HCT116 (cell line): ENCODE data around the gene TXNDC11. TPM values are rescaled to one million over a fixed set of nuclear protein-coding genes. Genes with fewer than 3 reads are reported as not detected.
A peak's percentile ranks its signal among the peaks of the same experiment; 100 is the strongest.

Source experiments
- ATAC-seq: fragments of 200-7000 bp; cut with Tn5 transposase; 2 replicates; pipeline ENCODE4 v1.9.1; 2020; ENCODE audit warnings: mild to moderate bottlenecking, moderate library complexity
- BruUV-seq: library from RNA; stranded (reverse); fragments of 400-500 nt; replicated peaks from 2 replicates; lab custom pipeline; 2021; lab: Mats Ljungman, UMichigan
- CTCF ChIA-PET: fragments of 300-600 bp; sonication (Branson Sonifier 250); formaldehyde crosslinking; loops from one replicate; lab custom pipeline; 2021; ENCODE audit warnings: antibody characterized with exemption; lab: Charles Lee
- POLR2A ChIA-PET: fragments of 300-600, 350-600 bp; sonication (Branson Sonifier 250); formaldehyde crosslinking; loops from one replicate; lab custom pipeline; 2021; ENCODE audit warnings: antibody characterized with exemption; lab: Charles Lee
- RAD21 ChIA-PET, 2 experiments: fragments of 300-600 bp; sonication (Branson Sonifier 250); formaldehyde crosslinking; loops; one replicate each; lab custom pipeline; 2023; ENCODE audit warnings: low total read pairs in 2 of 2; ENCODE audit not compliant: uncharacterized antibody in 2 of 2, unreplicated experiment in 2 of 2, low non-redundant PET in 1 of 2; lab: Charles Lee
- DNase-seq: peaks from one replicate; pipeline ENCODE4 v3.0.0-alpha.2; 2010; ENCODE audit warnings: low read depth, low spot score
- H2AFZ ChIP-seq: fragments of 200-600 bp; shearing (Covaris generic), sonication (generic); 2 replicates; pipeline ENCODE4 v1.6.1; 2017; ENCODE audit warnings: low read depth, mixed run types, mixed read lengths, antibody characterized with exemption, low read length; ENCODE audit not compliant: poor library complexity, severe bottlenecking
- H3K27ac ChIP-seq: 2 replicates; pipeline ENCODE4 v1.5.1; 2012; ENCODE audit warnings: low read depth, low read length
- H3K27me3 ChIP-seq: fragments of 200-600 bp; sonication (generic); 2 replicates; pipeline ENCODE4 v1.6.1; 2016; ENCODE audit warnings: mixed run types, low read length, mixed read lengths; ENCODE audit not compliant: insufficient read depth
- H3K36me3 ChIP-seq, 2 experiments: fragments of 200-500 bp in 1 of 2; fragments of 200-600 bp in 1 of 2; sonication (Bioruptor generic) in 1 of 2; sonication (generic) in 1 of 2; 2 replicates each; pipeline versions ENCODE4 v1.5.1 to v1.6.1; 2014 to 2016; ENCODE audit warnings: low read length in 2 of 2, inconsistent platforms in 1 of 2, mixed read lengths in 1 of 2, mixed run types in 1 of 2; ENCODE audit not compliant: insufficient read depth in 2 of 2, control insufficient read depth in 1 of 2
- H3K4me1 ChIP-seq, 2 experiments: fragments of 200-600 bp in 1 of 2; sonication (generic) in 1 of 2; 2 replicates each; pipeline versions ENCODE4 v1.5.1 to v1.6.1; 2012 to 2017; ENCODE audit warnings: low read length in 2 of 2, inconsistent platforms in 1 of 2, mild to moderate bottlenecking in 1 of 2, mixed read lengths in 1 of 2, mixed run types in 1 of 2, moderate library complexity in 1 of 2; ENCODE audit not compliant: insufficient read depth in 2 of 2, control insufficient read depth in 1 of 2
- H3K4me2 ChIP-seq: fragments of 200-600 bp; sonication (generic); 2 replicates; pipeline ENCODE4 v1.6.1; 2017; ENCODE audit warnings: mixed run types, low read length, mixed read lengths
- H3K4me3 ChIP-seq, 2 experiments: fragments of 200-600 bp in 1 of 2; sonication (generic) in 1 of 2; replicated peaks in 1 of 2; 2 replicates each; pipeline ENCODE4 v1.5.1; 2011 to 2016; ENCODE audit warnings: low read length in 2 of 2, control low read depth in 1 of 2, low read depth in 1 of 2, mild to moderate bottlenecking in 1 of 2, mixed read lengths in 1 of 2, mixed run types in 1 of 2
- H3K79me2 ChIP-seq: fragments of 200-600 bp; sonication (generic); 2 replicates; pipeline ENCODE4 v1.6.1; 2017; ENCODE audit warnings: mild to moderate bottlenecking, mixed run types, low read length, moderate library complexity, mixed read lengths; ENCODE audit not compliant: insufficient read depth
- H3K9ac ChIP-seq: fragments of 200-600 bp; sonication (generic); 2 replicates; pipeline ENCODE4 v1.6.1; 2016; ENCODE audit warnings: low read length, mixed read lengths
- H3K9me2 ChIP-seq: fragments of 200-600 bp; sonication (generic), shearing (Covaris generic); 2 replicates; pipeline ENCODE4 v1.6.1; 2017; ENCODE audit warnings: mixed run types, mild to moderate bottlenecking, moderate library complexity; ENCODE audit not compliant: insufficient read depth
- H3K9me3 ChIP-seq, 2 experiments: fragments of 200-500 bp in 1 of 2; fragments of 200-600 bp in 1 of 2; sonication (Bioruptor generic) in 1 of 2; sonication (generic) in 1 of 2; 2 replicates each; pipeline ENCODE4 v1.6.1; 2014 to 2017; ENCODE audit warnings: low read length in 2 of 2, mixed read lengths in 2 of 2, inconsistent platforms in 1 of 2, low read depth in 1 of 2, mild to moderate bottlenecking in 1 of 2, mixed run types in 1 of 2, moderate library complexity in 1 of 2; ENCODE audit not compliant: control insufficient read depth in 1 of 2, insufficient read depth in 1 of 2
- H4K20me1 ChIP-seq: fragments of 200-600 bp; sonication (generic), shearing (Covaris generic); 2 replicates; pipeline ENCODE4 v1.6.1; 2017; ENCODE audit warnings: mixed run types, mild to moderate bottlenecking, moderate library complexity; ENCODE audit not compliant: insufficient read depth
- ATF3 ChIP-seq: IDR thresholded peaks from 2 replicates; pipeline ENCODE4 v1.6.1; 2012
- CBX3 ChIP-seq: IDR thresholded peaks from 2 replicates; pipeline ENCODE4 v1.6.1; 2012; ENCODE audit warnings: low read depth
- CEBPB ChIP-seq: IDR thresholded peaks from 2 replicates; pipeline ENCODE4 v1.6.1; 2012; ENCODE audit warnings: low read depth
- EGR1 ChIP-seq: IDR thresholded peaks from 2 replicates; pipeline ENCODE4 v1.6.1; 2012; ENCODE audit warnings: low read depth
- ELF1 ChIP-seq: IDR thresholded peaks from 2 replicates; pipeline ENCODE4 v1.6.1; 2012; ENCODE audit warnings: low read depth, borderline replicate concordance
- EZH2phosphoT487 ChIP-seq: fragments of 200-600 bp; IDR thresholded peaks from 2 replicates; pipeline ENCODE4 v1.6.1; 2018; ENCODE audit warnings: antibody characterized with exemption, borderline replicate concordance
- MAX ChIP-seq: IDR thresholded peaks from 2 replicates; pipeline ENCODE4 v1.6.1; 2012
- POLR2AphosphoS5 ChIP-seq: IDR thresholded peaks from 2 replicates; pipeline ENCODE4 v1.6.1; 2011; ENCODE audit warnings: mild to moderate bottlenecking, low read depth, low read length, moderate library complexity
- RAD21 ChIP-seq: IDR thresholded peaks from 2 replicates; pipeline ENCODE4 v1.6.1; 2012; ENCODE audit warnings: low read depth, mild to moderate bottlenecking
- SIN3A ChIP-seq: IDR thresholded peaks from 2 replicates; pipeline ENCODE4 v1.6.1; 2012; ENCODE audit warnings: low read depth
- SP1 ChIP-seq: IDR thresholded peaks from 2 replicates; pipeline ENCODE4 v1.6.1; 2012; ENCODE audit warnings: low read depth
- TCF7L2 ChIP-seq: IDR thresholded peaks from 2 replicates; pipeline ENCODE4 v1.7.0; 2011; ENCODE audit warnings: borderline replicate concordance, inconsistent platforms; ENCODE audit not compliant: insufficient read depth, insufficient read length; ENCODE audit errors: extremely low read depth
- YY1 ChIP-seq: IDR thresholded peaks from 2 replicates; pipeline ENCODE4 v1.6.1; 2011; ENCODE audit warnings: low read length, low read depth, moderate library complexity, mild to moderate bottlenecking; ENCODE audit not compliant: insufficient replicate concordance; ENCODE audit errors: extremely low read depth
- ZFX ChIP-seq: fragments of 450-650 bp; IDR thresholded peaks from 2 replicates; pipeline ENCODE4 v1.6.1; 2017
- intact Hi-C: fragments of 100-400 bp; cut with micrococcal nuclease; formaldehyde crosslinking; loops from 2 replicates; pipeline ENCODE4 v1.10.0; 2022
- total RNA-seq: library from RNA; stranded (reverse); gene quantifications from one replicate; pipeline ENCODE4 v1.2.1, GENCODE V29; 2021; ENCODE audit not compliant: unreplicated experiment

The TXNDC11 gene
- total RNA-seq, 1 experiment from 2014 or later = 26.8 TPM

DNA sequence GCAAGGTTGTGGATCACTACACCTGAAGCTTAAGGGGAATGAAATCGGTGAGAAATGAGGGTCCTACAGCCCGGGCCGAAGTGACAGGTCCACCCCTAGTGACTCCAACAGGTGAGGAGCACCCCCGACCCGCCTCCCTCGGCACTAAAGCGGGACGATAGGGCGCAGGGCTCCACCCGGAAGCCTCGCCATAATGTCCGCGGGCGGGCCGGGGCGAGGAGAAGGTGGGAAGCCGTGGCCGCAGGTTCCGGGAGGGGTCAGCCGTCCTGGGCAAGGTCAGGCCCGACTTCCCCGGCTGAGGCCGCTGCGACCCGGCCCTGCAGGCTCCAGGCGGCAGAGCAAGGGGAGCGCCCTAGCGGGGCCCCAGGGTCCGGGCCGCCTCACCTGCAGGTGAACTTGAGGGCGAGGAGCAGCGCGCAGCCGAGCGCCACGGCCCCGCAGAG is 543 bp downstream of the TXNDC11 start:
- Histone ChIP-seq H3K4me2 (peak overlapping the region; percentile 82), H2AFZ (no peak overlapping the region), H3K9me2 (no peaks in the 10 kb centered on the region), H3K27ac (peak overlapping the region; percentile 89), H3K4me1 (peaks cover 18 to 34% of the 10 kb centered on the region in 2 experiments; a peak in 3 of 4 replicates), H3K27me3 (no peaks in the 10 kb centered on the region), H4K20me1 (no peaks in the 10 kb centered on the region), H3K9ac (peak overlapping the region; percentile 80), H3K4me3 (peak overlapping the region; percentile 82 to 89), H3K36me3 (peaks cover 0 to 6% of the 10 kb centered on the region in 2 experiments; a peak in 1 of 4 replicates), H3K79me2 (peaks cover 47% of the 10 kb centered on the region), H3K9me3 (no peaks in the 10 kb centered on the region)
- BruUV-seq = no TSS peak
- CTCF ChIA-PET = interaction anchor here (1.8 kb wide), 1 partner anchor 335 kb away, joined by 7 read pairs; no protein-coding TSS in a partner anchor
- DNase-seq (no peak), ATAC-seq (peak; percentile 43)
- RAD21 ChIA-PET = no interaction called here
- intact Hi-C loops = no loop called here
- POLR2A ChIA-PET = interaction anchor here (0.6 to 1.9 kb wide), 7 partner anchors 9 to 115 kb away, joined by 3 to 10 read pairs (median 5); partner anchors contain the start of gene ZC3H7A
- TF ChIP-seq CEBPB = no peak
- TF ChIP-seq CBX3 = no peak; the same call in 1 of the 2 replicates
- no peak for TF ChIP-seq RAD21
- no peak; the same call in 1 of the 2 replicates for TF ChIP-seq SIN3A
- TF ChIP-seq ELF1 = no peak
- TF ChIP-seq ATF3 = no peak
- no peak for TF ChIP-seq TCF7L2
- no peak for TF ChIP-seq EZH2phosphoT487
- no peak for TF ChIP-seq POLR2AphosphoS5
- no peak for TF ChIP-seq SP1
- TF ChIP-seq ZFX = no peak
- no peak for TF ChIP-seq MAX
- TF ChIP-seq EGR1 = no peak
- no peak for TF ChIP-seq YY1
